ENCODE data around the gene ST6GAL1.

Gene ST6GAL1

DNA sequence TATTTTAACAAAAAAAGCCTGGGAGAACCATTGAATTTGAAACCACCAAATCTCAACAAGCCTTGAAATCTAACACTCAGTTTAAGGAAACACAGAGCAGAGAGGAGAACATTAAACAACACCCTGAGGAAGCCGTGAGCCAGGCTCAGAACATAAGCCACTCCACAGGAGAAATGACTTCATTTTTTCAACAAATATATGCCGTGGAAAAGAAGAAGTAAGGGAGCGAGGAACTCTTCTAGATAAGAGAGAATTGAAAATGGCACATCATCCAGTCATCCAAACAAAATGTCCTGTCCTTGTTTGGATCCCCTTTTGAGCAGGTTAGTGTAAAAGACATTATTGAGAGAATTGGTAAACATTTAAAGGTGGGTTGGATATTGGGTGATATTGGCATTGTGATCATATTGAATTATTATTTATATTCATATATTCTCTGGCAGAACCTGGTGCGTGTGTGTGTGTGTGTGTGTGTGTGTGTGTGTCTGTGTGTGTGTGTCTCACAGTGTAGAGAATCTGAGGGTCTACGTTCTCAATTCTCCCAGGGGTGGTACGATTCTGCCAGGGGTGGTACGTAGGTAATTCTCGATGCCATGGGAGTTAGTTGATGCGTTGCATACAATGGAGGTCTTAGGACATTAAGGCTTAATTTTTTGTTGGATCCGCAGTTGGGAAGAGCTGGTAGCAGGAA lies 94.4 kb downstream of the ST6GAL1 start:
- no peak for DNase-seq

- no peak for DNase-seq
Measured at GRCh38 chr3:187025254-187025655, 94.9 kb downstream of the ST6GAL1 start.

DNA sequence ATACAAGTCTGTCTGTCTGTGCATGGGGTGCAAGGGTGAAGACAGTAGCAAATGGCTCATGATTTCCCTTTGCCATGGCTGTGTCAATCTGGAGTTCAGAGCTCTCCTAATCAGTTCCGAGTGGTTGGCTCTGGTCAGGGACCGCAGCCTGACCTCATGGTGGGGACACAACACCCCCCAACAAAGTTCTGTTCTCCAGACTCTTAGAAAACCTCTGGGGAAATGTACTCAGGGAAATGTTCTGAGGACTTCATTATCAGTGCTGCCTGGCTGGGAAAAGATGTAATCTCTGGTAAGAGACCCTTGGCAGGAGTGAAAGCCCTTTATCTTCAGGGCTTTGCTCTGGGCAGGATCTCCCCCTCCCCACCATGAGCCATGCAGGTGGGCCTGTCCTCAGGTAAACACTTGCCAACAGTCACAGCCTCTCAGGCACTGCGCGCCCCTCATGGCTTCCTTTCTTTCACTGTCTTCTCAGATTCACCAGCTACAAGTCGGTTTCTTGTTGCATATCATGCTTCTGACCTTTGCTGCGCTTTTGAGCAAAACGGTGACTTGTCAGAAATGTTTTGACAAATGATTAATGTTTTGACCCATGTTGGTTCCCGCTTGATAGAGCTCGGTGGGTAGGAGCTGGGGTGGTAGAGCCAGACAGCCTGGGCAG lies 95.5 kb downstream of the ST6GAL1 start:
- DNase-seq = no peak

- no peak for DNase-seq
Measured at GRCh38 chr3:187026317-187026670, 96.0 kb downstream of the ST6GAL1 start.

GRCh38 chr3:187027531-187028278 lies 97.4 kb downstream of the ST6GAL1 start:
- DNase-seq = no peak

GRCh38 chr3:187031934-187032333 lies 101.6 kb downstream of the ST6GAL1 start:
- no peak for DNase-seq

DNA sequence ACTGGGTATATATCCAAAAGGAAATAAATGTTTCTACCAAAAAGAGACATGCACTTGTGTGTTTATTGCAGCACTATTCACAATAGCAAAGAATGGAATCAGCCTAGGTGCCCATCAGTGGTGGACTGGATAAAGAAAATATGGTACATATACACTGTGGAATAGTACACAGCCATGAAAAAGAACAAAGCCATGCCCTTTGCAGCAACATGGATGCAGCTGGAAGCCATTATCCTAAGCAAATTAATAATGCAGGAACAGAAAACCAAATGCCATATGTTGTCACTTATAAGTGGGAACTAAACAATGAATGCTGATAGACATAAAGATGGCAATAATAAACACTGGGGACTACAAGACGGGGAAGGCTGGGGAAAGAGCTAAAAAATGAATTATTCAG lies 106.1 kb downstream of the ST6GAL1 start:
- no peak for DNase-seq

DNA sequence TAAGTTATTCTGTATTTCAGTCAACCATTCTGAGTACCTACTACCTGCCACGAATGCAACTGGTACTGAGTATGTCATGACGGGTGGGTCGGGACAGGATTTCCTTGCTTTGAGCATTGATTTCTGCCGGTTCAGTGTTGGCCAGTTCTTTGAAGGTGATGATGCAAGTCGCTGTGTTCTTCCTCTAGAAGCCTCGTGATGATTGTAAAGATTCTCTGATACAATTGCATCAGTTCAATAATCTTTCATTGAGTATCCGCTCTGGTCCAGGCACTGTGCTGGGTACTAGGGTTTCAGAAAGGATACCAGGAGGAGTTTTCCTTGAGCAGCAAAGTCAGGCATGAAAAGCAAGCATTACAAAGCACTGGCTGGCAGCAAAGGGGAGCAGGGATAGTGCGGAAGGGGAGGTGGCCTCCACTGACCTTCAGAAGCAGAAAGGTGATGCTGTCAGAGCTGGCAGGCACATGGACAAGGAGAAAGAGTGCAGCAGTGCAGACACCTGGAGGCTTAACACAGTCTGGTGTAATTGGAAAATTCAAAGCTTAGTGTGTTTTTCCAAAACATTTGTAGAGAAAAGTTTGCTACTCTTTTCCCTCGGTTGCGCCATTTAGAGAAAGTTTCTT lies 108.9 kb downstream of the ST6GAL1 start:
- no peak for DNase-seq

DNA sequence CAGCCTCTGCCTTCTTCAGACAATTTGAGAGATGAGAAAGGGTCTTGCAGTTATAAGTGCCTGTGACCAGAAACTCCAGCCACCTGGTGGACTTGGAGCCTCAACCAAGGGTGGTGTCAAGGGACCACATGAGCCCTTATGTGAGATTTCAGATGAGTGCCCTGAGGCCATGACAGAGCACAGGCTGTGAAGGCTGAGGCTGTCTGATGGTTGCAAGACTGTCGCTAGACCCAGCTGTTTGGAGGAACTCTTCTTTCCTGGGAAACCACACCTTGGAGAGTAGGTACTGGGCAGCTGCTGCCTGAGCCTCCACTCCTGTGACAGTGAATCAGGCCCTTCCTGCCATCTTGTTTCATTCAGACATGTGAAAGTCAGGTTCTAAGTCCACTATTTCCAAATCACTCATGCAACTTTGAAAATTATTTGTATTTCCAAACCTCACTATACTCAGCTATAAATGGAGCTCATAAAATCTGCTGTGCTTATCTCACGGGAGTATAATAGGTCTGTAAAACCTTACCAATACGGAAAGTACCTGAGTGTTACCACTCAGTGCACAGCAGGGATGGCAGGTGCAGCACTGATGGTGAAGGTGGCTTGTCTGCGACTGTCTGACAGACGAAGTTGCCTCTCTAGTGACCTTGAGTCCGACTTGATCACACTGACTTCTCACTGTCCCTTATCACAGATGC lies 109.5 kb downstream of the ST6GAL1 start:
- no peak for DNase-seq

GRCh38 chr3:187040516-187041361 lies 110.4 kb downstream of the ST6GAL1 start:
- DNase-seq = peak; percentile 12

GRCh38 chr3:187041362-187042307 lies 111.3 kb downstream of the ST6GAL1 start:
- DNase-seq = no peak

GRCh38 chr3:187042346-187042745 lies 112.0 kb downstream of the ST6GAL1 start:
- no peak for DNase-seq

DNA sequence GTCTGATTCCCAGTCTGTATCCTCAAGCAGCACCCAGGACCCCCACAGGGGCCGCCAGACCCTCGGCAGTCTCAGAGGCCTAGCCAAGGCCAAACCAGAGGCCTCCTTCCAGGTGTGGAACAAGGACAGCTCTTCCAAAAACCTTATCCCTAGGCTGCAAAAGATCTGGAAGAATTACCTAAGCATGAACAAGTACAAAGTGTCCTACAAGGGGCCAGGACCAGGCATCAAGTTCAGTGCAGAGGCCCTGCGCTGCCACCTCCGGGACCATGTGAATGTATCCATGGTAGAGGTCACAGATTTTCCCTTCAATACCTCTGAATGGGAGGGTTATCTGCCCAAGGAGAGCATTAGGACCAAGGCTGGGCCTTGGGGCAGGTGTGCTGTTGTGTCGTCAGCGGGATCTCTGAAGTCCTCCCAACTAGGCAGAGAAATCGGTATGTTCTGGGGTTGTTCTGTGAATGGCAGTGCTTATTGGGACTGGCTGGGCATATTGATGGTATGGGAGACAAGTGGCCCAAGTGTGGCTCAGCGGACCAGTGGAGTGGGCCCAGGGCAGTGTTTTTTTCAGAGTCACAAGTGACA lies 112.6 kb downstream of the ST6GAL1 start:
- DNase-seq = no peak

- no peak for DNase-seq
Measured at GRCh38 chr3:187044206-187044605, 113.9 kb downstream of the ST6GAL1 start.

- DNase-seq = no peak
Measured at GRCh38 chr3:187044867-187045552, 114.7 kb downstream of the ST6GAL1 start.

DNA sequence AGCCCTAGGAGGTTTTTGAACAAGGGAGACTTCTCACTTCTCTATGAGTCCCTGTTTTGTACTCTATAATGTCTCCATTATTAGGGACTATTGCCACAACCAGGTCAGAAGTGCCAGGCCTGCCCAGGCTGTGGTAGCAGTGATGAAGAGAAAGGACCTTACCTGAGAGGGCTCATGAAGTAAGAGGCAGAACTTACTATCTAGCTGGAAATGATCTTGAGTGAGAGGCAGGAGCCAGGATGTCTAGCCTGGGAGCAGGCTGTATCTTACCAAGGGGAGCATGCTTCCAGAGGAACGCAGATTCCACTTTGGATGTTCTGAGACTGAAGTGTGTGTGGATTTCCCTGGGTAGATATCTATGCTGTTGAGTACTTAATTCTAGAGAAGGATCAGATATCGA lies 115.7 kb downstream of the ST6GAL1 start:
- DNase-seq = no peak

GRCh38 chr3:187049462-187050101 lies 119.3 kb downstream of the ST6GAL1 start:
- DNase-seq = no peak

DNA sequence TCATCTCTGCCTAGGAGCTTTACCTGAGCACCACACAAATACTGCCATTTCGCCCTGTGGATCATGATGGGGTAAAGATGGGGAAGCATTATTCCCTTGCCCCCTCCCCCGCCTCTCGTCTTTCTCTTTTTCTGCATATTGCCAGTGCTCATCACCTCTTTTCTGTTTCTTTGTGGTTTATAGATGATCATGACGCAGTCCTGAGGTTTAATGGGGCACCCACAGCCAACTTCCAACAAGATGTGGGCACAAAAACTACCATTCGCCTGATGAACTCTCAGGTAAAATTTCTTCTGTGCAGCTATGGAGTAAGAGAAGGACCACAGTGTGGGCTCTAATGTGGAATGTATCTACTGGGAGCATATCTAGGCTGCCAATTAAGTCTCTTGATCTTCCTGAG lies 120.7 kb downstream of the ST6GAL1 start:
- DNase-seq = no peak

- no peak for DNase-seq
Measured at GRCh38 chr3:187051724-187052366, 121.5 kb downstream of the ST6GAL1 start.
